ENCODE measurements around the gene SLC31A2. TPM values are rescaled to one million over a fixed set of nuclear protein-coding genes. Genes with fewer than 3 reads are reported as not detected.

SLC31A2 gene
- total RNA-seq, 1 donor from 2014 or later, result 2.1 TPM

- no peaks in the 10 kb centered on the region for H3K27me3 Mint-ChIP-seq (ENCODE audit: unreplicated experiment)
- peak overlapping the region; percentile 61 for H3K4me3 Mint-ChIP-seq (ENCODE audit: unreplicated experiment)
- H3K27ac Mint-ChIP-seq (ENCODE audit: unreplicated experiment), result no peak overlapping the region
- no peak for TF ChIP-seq CTCF (IDR thresholded peaks at IDR 0.05; ENCODE audit: unreplicated experiment)
- no peak for DNase-seq (ENCODE audit: low spot score)
- peaks cover 32% of the 10 kb centered on the region for H3K36me3 Mint-ChIP-seq (ENCODE audit: low read depth, unreplicated experiment)
- no peaks in the 10 kb centered on the region for H3K9me3 Mint-ChIP-seq (ENCODE audit: unreplicated experiment)
- peaks cover 8% of the 10 kb centered on the region for H3K4me1 Mint-ChIP-seq (ENCODE audit: unreplicated experiment)
These were observed 34.5 kb downstream of the SLC31A2 start for GRCh38 chr9:113185271-113185670.

DNA sequence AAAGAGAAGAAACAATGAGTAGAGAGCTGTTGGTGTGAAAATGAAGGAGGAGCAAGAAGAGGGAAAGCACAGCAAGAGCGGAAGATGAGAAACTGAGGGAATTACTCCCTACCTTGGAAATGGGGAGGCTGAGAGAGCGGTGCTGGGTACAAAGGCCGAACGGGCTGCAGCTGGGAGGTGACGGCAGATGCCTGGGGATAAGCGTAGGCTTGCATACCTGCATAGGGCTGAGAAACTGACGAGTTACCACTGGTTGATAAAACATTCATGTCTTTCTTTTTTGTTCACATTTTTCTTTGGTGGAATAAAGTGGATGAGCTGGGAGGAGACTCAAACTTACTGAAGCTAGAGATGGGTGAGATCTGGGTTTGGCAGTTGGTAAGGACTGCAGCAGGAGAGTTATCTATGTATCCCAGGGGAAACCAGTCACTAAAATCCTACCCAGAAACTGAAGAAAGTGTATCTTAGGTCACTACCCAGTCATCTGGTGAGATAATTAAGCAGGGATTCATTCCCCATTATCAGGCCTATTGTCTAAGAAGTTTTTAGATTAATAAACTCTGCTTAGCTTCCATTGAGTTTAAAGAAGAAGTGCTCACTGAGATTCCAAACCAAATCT is 35.4 kb downstream of the SLC31A2 start:
- no peaks in the 10 kb centered on the region for H3K27me3 Mint-ChIP-seq (ENCODE audit: unreplicated experiment)
- no peaks in the 10 kb centered on the region for H3K9me3 Mint-ChIP-seq (ENCODE audit: unreplicated experiment)
- peaks cover 6% of the 10 kb centered on the region for H3K4me1 Mint-ChIP-seq (ENCODE audit: unreplicated experiment)
- no peak for DNase-seq (ENCODE audit: low spot score)
- TF ChIP-seq CTCF (IDR thresholded peaks at IDR 0.05; ENCODE audit: unreplicated experiment), result no peak
- H3K36me3 Mint-ChIP-seq (ENCODE audit: low read depth, unreplicated experiment), result peaks cover 32% of the 10 kb centered on the region
- H3K27ac Mint-ChIP-seq (ENCODE audit: unreplicated experiment), result no peak overlapping the region
- H3K4me3 Mint-ChIP-seq (ENCODE audit: unreplicated experiment), result no peak overlapping the region

DNA sequence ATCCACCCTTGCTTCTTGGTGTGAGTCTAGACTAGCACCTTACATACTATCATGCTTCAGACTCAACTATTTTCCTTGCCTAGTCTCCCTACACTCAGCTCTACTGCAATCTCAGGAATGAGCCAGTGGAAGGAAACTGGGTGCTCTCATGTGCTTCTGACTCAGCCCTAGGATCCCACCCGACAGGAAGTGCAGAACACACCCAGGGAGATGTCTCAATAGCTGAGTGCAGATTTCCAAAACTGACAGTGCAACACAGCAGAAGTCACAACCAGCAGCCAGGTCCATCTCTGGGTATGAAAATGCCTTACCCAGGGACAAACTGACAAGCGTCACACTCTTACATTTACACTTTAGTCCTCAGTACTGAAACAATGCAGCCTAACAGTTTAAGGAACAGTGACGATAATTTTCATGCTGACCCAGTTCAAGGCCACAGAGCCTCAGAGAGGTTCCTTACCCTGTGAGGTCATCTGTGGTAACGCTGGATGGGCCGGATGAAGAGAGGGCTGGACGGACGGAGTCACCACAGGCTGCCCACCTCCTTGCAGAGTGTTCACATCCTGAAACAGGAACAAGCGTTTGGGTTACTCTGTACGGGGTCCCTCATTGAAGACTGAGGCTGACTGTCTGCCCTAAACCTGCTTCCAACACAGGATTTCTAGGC is 37.3 kb downstream of the SLC31A2 start:
- TF ChIP-seq CTCF (IDR thresholded peaks at IDR 0.05; ENCODE audit: unreplicated experiment), result no peak
- peak overlapping the region; percentile 46 for H3K27ac Mint-ChIP-seq (ENCODE audit: unreplicated experiment)
- peaks cover 6% of the 10 kb centered on the region for H3K4me1 Mint-ChIP-seq (ENCODE audit: unreplicated experiment)
- H3K36me3 Mint-ChIP-seq (ENCODE audit: low read depth, unreplicated experiment), result peaks cover 27% of the 10 kb centered on the region
- no peaks in the 10 kb centered on the region for H3K27me3 Mint-ChIP-seq (ENCODE audit: unreplicated experiment)
- no peak for DNase-seq (ENCODE audit: low spot score)
- no peaks in the 10 kb centered on the region for H3K9me3 Mint-ChIP-seq (ENCODE audit: unreplicated experiment)
- no peak overlapping the region for H3K4me3 Mint-ChIP-seq (ENCODE audit: unreplicated experiment)

GRCh38 chr9:113192455-113192854 is 41.6 kb downstream of the SLC31A2 start:
- no peak for DNase-seq (ENCODE audit: low spot score)
- Mint-ChIP-seq H3K27ac (ENCODE audit: unreplicated experiment) (no peak overlapping the region), H3K4me3 (ENCODE audit: unreplicated experiment) (no peak overlapping the region), H3K36me3 (ENCODE audit: low read depth, unreplicated experiment) (peaks cover 18% of the 10 kb centered on the region), H3K4me1 (ENCODE audit: unreplicated experiment) (peaks cover 6% of the 10 kb centered on the region), H3K9me3 (ENCODE audit: unreplicated experiment) (no peaks in the 10 kb centered on the region), H3K27me3 (ENCODE audit: unreplicated experiment) (no peaks in the 10 kb centered on the region)
- no peak for TF ChIP-seq CTCF (IDR thresholded peaks at IDR 0.05; ENCODE audit: unreplicated experiment)

- no peak overlapping the region for H3K27ac Mint-ChIP-seq (ENCODE audit: unreplicated experiment)
- peaks cover 29% of the 10 kb centered on the region for H3K36me3 Mint-ChIP-seq (ENCODE audit: low read depth, unreplicated experiment)
- DNase-seq (ENCODE audit: low spot score), result no peak
- TF ChIP-seq CTCF (IDR thresholded peaks at IDR 0.05; ENCODE audit: unreplicated experiment), result no peak
- no peaks in the 10 kb centered on the region for H3K27me3 Mint-ChIP-seq (ENCODE audit: unreplicated experiment)
- H3K9me3 Mint-ChIP-seq (ENCODE audit: unreplicated experiment), result no peaks in the 10 kb centered on the region
- no peak overlapping the region for H3K4me3 Mint-ChIP-seq (ENCODE audit: unreplicated experiment)
- H3K4me1 Mint-ChIP-seq (ENCODE audit: unreplicated experiment), result no peaks in the 10 kb centered on the region
These were observed 49.0 kb downstream of the SLC31A2 start for GRCh38 chr9:113199683-113200329.

Measured in endothelial cell (in vitro differentiated cells).